Osteocyte (in vitro differentiated cells): ENCODE data around the gene ZDHHC3. TPM values are rescaled to one million over a fixed set of nuclear protein-coding genes. Genes with fewer than 3 reads are reported as not detected.

Source experiments
- DNase-seq: peaks from one replicate; pipeline ENCODE4 v3.0.0; 2021; ENCODE audit warnings: mixed read lengths; ENCODE audit not compliant: unreplicated experiment; ENCODE audit errors: extremely low spot score
- H3K27ac Mint-ChIP-seq: one replicate; pipeline ENCODE4 v1.8.0; 2021; ENCODE audit warnings: mild to moderate bottlenecking, mixed read lengths; ENCODE audit not compliant: unreplicated experiment
- H3K27me3 Mint-ChIP-seq: one replicate; pipeline ENCODE4 v1.8.0; 2021; ENCODE audit warnings: mixed read lengths; ENCODE audit not compliant: unreplicated experiment
- H3K36me3 Mint-ChIP-seq: one replicate; pipeline ENCODE4 v1.8.0; 2021; ENCODE audit warnings: mixed read lengths; ENCODE audit not compliant: unreplicated experiment
- H3K4me1 Mint-ChIP-seq: one replicate; pipeline ENCODE4 v1.8.0; 2021; ENCODE audit warnings: mixed read lengths; ENCODE audit not compliant: unreplicated experiment
- H3K4me3 Mint-ChIP-seq: one replicate; pipeline ENCODE4 v1.8.0; 2021; ENCODE audit warnings: mild to moderate bottlenecking, moderate library complexity, mixed read lengths; ENCODE audit not compliant: unreplicated experiment
- H3K9me3 Mint-ChIP-seq: one replicate; pipeline ENCODE4 v1.8.0; 2021; ENCODE audit warnings: mixed read lengths; ENCODE audit not compliant: unreplicated experiment
- total RNA-seq: library from RNA; stranded (reverse); gene quantifications from 2 replicates; pipeline ENCODE4 v1.2.1, GENCODE V29; 2021
- TF ChIP-seq, protein P1 (sequence below): fragments of 200-600 bp; sonication (generic); IDR thresholded peaks from 2 replicates; pipeline ENCODE4 v1.5.0; 2021; ENCODE audit warnings: antibody characterized with exemption, mild to moderate bottlenecking, moderate library complexity

ZDHHC3 gene
- total RNA-seq, 1 donor from 2014 or later: 96.6 TPM

DNA sequence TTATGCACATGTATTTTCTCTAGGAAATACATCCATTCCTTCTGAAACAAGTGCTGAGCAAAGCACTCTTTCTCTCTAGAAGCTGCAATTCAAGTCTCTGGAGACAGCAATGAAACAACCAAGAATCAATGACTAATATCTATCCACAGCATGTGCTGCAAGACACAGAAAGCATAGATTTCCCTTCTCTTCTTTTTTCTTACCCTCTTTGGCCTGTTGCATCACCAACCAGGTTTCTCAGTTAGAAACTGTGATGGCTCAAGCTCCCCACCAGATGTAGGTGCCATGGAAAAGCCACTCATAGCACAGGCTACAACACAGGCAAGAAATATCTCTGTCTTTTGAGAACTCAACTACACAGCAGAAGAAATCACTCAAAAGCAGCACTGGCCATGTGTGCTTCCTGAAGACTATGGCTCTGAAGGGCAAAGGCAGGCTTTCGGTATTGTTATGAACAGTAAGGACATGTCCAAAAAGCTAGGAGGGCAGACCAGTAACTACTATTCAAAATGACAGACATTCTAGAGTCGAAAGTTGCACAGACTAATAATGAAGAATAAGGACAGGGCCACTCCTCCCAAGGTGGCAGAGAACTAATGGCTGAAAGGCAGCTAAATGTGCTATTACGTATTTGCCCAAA is 15.5 kb downstream of the ZDHHC3 start:
- Mint-ChIP-seq H3K4me3 (no peak overlapping the region), H3K9me3 (no peaks in the 10 kb centered on the region), H3K4me1 (no peaks in the 10 kb centered on the region), H3K27ac (no peak overlapping the region), H3K27me3 (no peaks in the 10 kb centered on the region), H3K36me3 (peaks cover 9% of the 10 kb centered on the region)
- TF ChIP-seq, protein P1, sequence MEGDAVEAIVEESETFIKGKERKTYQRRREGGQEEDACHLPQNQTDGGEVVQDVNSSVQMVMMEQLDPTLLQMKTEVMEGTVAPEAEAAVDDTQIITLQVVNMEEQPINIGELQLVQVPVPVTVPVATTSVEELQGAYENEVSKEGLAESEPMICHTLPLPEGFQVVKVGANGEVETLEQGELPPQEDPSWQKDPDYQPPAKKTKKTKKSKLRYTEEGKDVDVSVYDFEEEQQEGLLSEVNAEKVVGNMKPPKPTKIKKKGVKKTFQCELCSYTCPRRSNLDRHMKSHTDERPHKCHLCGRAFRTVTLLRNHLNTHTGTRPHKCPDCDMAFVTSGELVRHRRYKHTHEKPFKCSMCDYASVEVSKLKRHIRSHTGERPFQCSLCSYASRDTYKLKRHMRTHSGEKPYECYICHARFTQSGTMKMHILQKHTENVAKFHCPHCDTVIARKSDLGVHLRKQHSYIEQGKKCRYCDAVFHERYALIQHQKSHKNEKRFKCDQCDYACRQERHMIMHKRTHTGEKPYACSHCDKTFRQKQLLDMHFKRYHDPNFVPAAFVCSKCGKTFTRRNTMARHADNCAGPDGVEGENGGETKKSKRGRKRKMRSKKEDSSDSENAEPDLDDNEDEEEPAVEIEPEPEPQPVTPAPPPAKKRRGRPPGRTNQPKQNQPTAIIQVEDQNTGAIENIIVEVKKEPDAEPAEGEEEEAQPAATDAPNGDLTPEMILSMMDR: no peak
- no peak for DNase-seq

DNA sequence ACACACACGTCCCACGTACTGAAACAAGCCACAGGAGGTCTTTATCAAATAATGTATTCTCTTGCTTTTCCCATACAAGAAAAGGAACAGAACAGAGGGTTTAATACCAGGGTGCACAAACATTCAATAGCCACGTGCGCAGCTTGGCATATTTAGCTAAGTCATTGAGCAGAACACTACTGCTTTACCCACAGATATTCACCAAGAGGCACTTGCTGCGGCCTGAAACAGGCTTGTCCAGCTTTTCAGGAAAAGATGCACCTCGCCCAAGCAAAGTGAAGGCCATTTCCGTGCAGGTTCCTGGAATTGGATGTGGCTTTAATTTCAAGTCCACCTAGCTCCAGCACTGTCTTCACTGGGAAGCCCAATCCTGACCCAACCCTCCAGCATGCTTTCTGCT is 17.6 kb downstream of the ZDHHC3 start:
- TF ChIP-seq, protein P1: no peak
- Mint-ChIP-seq H3K4me1 (no peaks in the 10 kb centered on the region), H3K27ac (no peak overlapping the region), H3K27me3 (no peaks in the 10 kb centered on the region), H3K36me3 (peaks cover 13% of the 10 kb centered on the region), H3K4me3 (no peak overlapping the region), H3K9me3 (no peaks in the 10 kb centered on the region)
- DNase-seq: no peak

DNA sequence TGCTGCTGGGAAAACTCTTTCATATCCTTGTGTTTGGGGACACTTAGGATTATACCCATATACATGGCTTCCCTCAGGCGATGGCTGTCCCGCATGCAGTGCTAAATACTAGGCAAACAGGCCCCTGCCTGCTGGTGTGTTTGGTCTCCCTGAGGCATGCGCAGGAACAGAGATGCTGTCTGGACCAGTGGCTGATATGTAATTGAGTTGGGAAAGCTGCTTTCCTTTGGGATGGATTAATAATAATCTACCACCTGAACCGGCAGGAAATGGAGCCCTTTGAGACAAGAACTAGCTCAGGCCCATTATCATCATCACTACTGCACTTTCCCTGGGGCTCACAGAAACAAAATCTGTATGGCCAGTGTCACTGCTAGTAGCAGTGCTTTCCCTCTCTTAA is 18.0 kb downstream of the ZDHHC3 start:
- no peaks in the 10 kb centered on the region for H3K4me1 Mint-ChIP-seq
- H3K27me3 Mint-ChIP-seq: no peaks in the 10 kb centered on the region
- H3K9me3 Mint-ChIP-seq: no peaks in the 10 kb centered on the region
- TF ChIP-seq, protein P1: no peak
- no peak for DNase-seq
- peaks cover 13% of the 10 kb centered on the region for H3K36me3 Mint-ChIP-seq
- H3K4me3 Mint-ChIP-seq: no peak overlapping the region
- no peak overlapping the region for H3K27ac Mint-ChIP-seq

DNA sequence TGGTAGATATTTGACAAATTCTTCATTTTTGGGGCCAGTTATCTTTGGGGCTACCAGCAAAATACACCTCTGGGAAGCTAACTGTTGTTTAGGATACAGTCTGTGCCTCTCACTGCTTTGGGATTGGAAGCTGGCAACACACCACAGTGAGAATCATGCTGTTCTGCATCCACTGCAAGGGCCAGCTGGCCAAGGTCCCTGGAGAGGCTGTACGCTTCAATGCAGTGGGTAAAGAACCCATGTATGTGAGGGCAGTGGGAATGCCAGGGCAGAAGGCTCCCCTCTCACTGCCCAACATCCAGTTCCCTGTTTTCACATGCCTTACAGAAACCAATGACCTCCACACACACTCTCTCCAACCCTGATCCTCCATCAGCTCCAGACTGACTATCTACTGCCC is 20.1 kb downstream of the ZDHHC3 start:
- no peaks in the 10 kb centered on the region for H3K9me3 Mint-ChIP-seq
- H3K36me3 Mint-ChIP-seq: peaks cover 13% of the 10 kb centered on the region
- peaks cover 4% of the 10 kb centered on the region for H3K4me1 Mint-ChIP-seq
- no peak for DNase-seq
- no peak overlapping the region for H3K27ac Mint-ChIP-seq
- TF ChIP-seq, protein P1: no peak
- H3K27me3 Mint-ChIP-seq: no peaks in the 10 kb centered on the region
- H3K4me3 Mint-ChIP-seq: no peak overlapping the region

DNA sequence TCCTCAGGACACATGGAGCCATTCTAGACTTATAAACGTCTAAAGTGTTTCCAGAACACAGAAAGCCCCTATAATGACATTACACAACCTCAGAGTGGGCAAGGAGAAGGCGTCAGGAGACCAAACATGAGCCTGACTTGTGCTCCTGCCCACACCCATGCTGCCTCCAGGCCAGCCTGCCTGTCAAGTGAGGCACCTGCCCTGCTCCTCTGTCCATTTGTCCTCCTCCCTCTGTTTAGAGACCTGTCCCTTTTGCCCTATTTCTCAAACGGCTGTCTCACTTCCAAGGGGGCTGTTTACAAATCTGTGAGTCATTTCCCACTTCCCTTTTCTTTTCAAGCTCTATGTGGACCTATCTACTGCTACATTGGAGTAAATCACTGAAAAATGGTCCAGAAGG is 21.0 kb downstream of the ZDHHC3 start:
- no peak for DNase-seq
- Mint-ChIP-seq H3K4me3 (no peak overlapping the region), H3K27me3 (no peaks in the 10 kb centered on the region), H3K9me3 (no peaks in the 10 kb centered on the region), H3K4me1 (peaks cover 10% of the 10 kb centered on the region), H3K36me3 (peaks cover 13% of the 10 kb centered on the region), H3K27ac (no peak overlapping the region)
- TF ChIP-seq, protein P1: no peak
